Measurements from ENCODE around the gene RAB4B. TPM values are rescaled to one million over a fixed set of nuclear protein-coding genes. Genes with fewer than 3 reads are reported as not detected.

The RAB4B gene, protein sequence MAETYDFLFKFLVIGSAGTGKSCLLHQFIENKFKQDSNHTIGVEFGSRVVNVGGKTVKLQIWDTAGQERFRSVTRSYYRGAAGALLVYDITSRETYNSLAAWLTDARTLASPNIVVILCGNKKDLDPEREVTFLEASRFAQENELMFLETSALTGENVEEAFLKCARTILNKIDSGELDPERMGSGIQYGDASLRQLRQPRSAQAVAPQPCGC
- 23.0 and 30.3 TPM in 2 replicates for total RNA-seq

DNA sequence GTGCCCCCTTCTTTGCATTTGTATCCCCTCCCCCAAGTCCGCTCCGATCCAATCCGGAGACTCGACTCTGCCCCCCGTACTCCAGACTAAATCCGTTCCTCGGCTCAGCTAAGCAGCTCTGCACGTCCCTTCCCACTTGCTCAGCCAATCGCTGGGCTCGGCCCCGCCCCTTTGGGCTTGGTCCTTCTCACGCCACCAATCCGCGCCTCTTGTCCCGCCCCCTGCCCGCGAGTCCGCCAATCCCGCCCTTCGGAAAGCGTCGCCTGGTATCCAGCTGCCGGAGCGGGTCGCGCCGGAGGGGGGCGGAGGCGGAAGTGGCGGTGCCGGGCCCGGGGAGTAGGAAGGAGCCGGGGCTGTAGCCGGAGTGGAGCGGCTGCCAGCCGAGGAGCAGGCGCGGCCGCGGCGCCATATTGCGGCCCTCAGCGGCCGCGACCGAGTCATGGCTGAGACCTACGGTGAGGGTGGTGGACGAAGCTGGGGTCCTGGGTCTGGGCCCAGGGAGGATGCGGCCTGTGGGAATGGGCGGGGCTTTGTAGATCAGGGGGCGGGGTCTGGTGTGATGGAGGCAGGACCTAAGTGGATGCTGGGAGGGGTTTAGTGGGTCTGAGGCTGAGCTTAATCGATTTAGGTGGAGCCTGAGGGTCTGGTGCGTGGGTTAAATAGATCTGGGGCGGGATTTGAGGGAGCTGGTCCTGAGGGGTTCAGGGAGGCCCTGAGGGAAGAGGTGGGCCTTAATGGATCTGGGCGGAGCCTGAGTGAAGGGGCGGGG lies at the start of gene RAB4B:
TSS of gene RAB4B (plus strand) at position 311 of the 769 bp plus-strand sequence. CDS start at position 440, 129 bp downstream.

DNA sequence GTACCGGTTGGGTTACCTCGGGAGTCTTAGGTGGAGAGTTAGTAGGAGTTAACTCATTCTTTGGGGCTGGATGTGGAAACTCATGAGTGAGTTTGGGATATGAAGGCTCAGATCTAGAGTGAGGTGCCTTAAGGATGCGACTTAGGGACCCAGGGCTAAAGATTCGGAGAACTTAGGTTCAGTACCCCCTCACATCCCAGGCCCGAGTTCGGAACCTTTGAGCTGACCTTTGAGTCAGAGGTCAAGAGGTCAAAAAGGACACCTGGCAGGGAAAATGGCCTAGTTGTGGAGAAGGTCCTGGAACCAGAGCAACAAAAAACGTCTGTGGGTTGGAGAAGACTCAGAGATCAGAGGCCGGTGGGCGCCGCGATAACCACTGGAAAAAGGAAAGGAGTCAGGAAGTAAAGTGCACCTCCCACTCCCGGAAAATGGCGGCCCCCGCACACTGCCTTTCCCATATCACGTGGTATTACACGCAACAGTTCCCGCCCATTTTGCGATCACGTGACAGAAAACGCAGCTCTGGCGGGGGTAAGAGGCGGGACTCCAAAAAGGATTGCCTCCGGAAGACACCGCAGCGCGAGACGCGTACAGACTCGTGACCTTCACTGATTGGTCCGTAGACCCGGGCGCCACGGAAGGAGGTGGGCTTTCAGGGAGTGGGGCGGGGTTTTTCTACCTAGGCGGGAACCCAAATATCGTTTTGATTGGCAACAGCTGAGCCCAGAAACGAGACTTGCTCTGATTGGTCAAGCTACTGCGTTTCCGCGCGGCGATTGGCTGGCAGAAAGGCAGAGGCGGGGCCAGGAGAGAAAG lies 27.8 kb upstream of the RAB4B start, which contains the start of gene ACTMAP:
TSS of gene ACTMAP (minus strand) at position 420 of the 816 bp plus-strand sequence. CDS start 674 bp downstream, outside the sequence.

DNA sequence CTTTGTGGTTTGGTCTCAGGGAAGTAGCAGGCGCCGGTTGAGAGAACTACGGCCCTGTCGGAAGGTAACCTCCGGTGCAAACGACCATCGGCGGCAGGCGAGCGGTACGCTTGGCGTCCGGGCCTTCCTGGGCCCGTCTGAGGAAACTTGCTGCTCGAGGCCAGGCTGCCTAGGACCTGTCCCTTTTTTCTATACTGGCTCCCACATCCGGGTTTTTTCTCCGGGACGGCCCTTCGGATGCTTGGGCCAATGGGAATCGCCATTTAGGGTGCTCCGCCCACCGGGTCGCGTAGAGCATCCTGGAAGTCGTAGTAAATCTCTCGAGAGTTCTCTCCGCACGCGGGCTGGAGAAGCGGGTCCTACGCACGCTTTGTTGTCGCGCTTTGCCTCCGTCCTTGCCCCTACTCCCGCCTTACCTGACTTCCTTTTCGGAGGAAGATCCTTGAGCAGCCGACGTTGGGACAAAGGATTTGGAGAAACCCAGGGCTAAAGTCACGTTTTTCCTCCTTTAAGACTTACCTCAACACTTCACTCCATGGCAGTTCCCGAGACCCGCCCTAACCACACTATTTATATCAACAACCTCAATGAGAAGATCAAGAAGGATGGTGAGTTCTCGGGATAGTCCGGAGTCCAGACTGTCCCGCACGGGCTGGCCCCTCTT lies 27.0 kb upstream of the RAB4B start, which contains the start of gene SNRPA:
TSS of gene SNRPA (plus strand) at position 330 of the 664 bp plus-strand sequence. CDS start at position 536, 206 bp downstream.

DNA sequence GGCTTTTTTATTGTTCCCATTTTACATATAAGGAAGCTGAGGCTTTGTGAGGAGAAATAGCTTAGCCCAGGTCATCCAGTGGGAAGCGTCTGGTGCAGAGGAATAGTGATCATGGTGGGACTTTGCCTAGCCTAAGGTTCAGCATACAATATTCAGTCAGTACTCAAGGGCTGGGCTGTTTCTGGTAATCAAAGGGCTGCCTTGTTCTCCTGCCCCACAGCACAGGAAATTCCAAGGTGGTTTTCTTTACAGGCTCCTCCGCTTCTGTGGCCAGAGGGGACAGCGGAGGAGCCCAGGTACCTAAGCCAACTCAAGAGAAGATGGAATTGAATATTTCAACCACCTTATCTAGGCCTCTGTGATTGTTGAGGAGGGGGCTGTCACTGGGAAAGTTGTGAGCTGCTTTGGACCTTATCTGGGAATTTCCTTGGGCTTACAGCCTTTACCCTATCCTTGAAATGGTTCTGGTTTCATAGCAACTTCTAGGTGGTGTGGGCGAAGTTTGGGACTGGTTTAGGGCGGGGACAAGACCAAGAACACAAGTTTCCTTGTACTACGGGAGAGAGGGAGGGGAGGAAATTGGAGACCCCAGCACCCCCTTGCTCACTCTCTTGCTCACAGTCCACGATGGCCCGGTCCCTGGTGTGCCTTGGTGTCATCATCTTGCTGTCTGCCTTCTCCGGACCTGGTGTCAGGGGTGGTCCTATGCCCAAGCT lies 3.0 kb upstream of the RAB4B start, which contains the start of gene MIA:
TSS of gene MIA (plus strand) at position 606 of the 716 bp plus-strand sequence. CDS start at position 628, 22 bp downstream.

DNA sequence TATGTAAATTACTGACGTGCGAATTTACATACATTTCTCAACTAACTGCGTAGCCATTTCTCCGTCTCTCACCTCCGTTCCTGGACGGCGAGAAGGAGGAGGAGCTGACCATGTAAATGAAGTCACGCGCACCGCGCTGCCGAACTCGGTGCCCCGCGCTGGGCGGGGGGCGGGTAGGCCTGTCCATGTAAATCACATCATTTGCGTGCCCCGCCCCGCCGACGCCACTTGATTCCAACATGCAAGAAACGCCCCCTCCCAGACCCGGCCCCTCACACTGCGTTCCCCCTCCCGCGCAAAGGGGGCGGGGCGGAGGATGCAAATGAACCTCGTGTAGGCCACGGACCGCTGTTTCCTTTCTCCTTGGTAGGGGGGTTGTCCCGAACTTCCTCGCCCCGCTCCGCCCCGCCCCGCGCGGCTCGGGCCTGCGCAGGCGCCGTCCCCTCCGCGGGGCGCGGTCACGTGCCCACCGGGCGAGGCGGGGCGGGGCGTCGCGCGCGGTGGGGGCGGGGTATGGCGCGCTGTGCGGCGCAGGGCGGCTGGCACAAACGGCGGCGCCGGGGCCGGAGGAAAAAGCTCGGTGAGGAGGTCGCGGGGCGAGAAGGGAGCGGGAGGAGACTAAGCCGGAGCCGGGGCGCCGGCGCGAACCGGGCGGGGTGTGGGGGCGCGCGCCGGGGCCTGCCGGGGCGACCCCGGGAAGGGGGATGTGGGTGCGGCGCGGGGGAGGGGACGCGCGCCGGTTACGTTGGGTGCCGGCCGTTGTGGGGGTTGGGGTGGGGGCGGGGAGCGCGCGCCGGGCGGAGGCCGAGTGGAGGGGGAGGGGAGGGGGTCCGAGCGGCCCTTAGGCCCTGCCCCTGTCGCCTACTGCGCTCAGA lies 20.9 kb downstream of the RAB4B start, which contains the start of gene EGLN2:
TSS of gene EGLN2 (plus strand) at position 509 of the 875 bp plus-strand sequence. CDS start 1,382 bp downstream, outside the sequence.

Other genes starting within 250 kb of the RAB4B start
- 82.3 and 82.8 TPM in 2 replicates for gene SHKBP1, start 201.4 kb upstream of the RAB4B start, total RNA-seq
- gene LTBP4, start 176.9 kb upstream of the RAB4B start, total RNA-seq: 77.5 and 90.4 TPM in 2 replicates
- 18.9 and 19.9 TPM in 2 replicates for gene NUMBL, start 87.6 kb upstream of the RAB4B start, total RNA-seq
- gene COQ8B, start 61.4 kb upstream of the RAB4B start, total RNA-seq: 18.1 and 43.4 TPM in 2 replicates
- 40.4 and 44.4 TPM in 2 replicates for gene ITPKC, start 61.1 kb upstream of the RAB4B start, total RNA-seq
- gene ACTMAP, start 27.8 kb upstream of the RAB4B start, total RNA-seq: 2.5 and 2.8 TPM in 2 replicates
- gene SNRPA, start 27.0 kb upstream of the RAB4B start, total RNA-seq: 111 and 151 TPM in 2 replicates
- gene MIA, start 2.7 kb upstream of the RAB4B start, total RNA-seq: 0.88 and 0.92 TPM in 2 replicates
- gene EGLN2, start 20.9 kb downstream of the RAB4B start, total RNA-seq: 66.5 and 80.6 TPM in 2 replicates
- not detected in 2 replicates for gene CYP2A6, start 72.2 kb downstream of the RAB4B start, total RNA-seq
- gene CYP2A7, start 104.0 kb downstream of the RAB4B start, total RNA-seq: not detected in 2 replicates
- gene CYP2B6, start 213.0 kb downstream of the RAB4B start, total RNA-seq: not detected in 2 replicates